Endothelial cell of umbilical vein (primary cell): Measurements from ENCODE around the gene G6PC1. TPM values are rescaled to one million over a fixed set of nuclear protein-coding genes. Genes with fewer than 3 reads are reported as not detected.

Source experiments
- BruUV-seq: library from RNA; stranded (reverse); fragments of 400-500 nt; replicated peaks from 2 replicates; lab custom pipeline; 2021; lab: Mats Ljungman, UMichigan
- CTCF ChIA-PET: fragments of 300-600, 350-600 bp; sonication (Branson Sonifier 250); formaldehyde crosslinking; loops from one replicate; lab custom pipeline; 2021; ENCODE audit warnings: antibody characterized with exemption, inconsistent platforms; lab: Charles Lee
- POLR2A ChIA-PET: fragments of 300-600, 350-600 bp; sonication (Branson Sonifier 250); formaldehyde crosslinking; loops from one replicate; lab custom pipeline; 2021; ENCODE audit warnings: antibody characterized with exemption, inconsistent platforms; lab: Charles Lee
- DNase-seq: peaks from one replicate; pipeline ENCODE4 v3.0.0-alpha.2; 2011; ENCODE audit warnings: low read depth, low spot score
- FAIRE-seq: peaks from 2 replicates; lab custom pipeline; 2011; peaks lifted over from hg19 to GRCh38; lab: Jason Lieb, UNC
- H2AFZ ChIP-seq: 2 replicates; pipeline ENCODE4 v1.6.0; 2012; ENCODE audit warnings: low read depth, low read length, control low read depth, inconsistent platforms
- H3K27ac ChIP-seq: 2 replicates; pipeline ENCODE4 v1.5.1; 2011; ENCODE audit warnings: low read depth, mild to moderate bottlenecking, control low read depth, low read length, moderate library complexity; ENCODE audit not compliant: insufficient read depth
- H3K27me3 ChIP-seq, 2 experiments: 2 replicates each; pipeline versions ENCODE4 v1.6.0 to v1.6.1; 2011; ENCODE audit warnings: low read length in 2 of 2, mixed read lengths in 1 of 2; ENCODE audit not compliant: control insufficient read depth in 2 of 2, insufficient read depth in 2 of 2
- H3K36me3 ChIP-seq, 2 experiments: 2 replicates in 1 of 2; 3 replicates in 1 of 2; pipeline ENCODE4 v1.5.1; 2011; ENCODE audit warnings: low read length in 2 of 2, mild to moderate bottlenecking in 1 of 2, moderate library complexity in 1 of 2; ENCODE audit not compliant: control insufficient read depth in 2 of 2, insufficient read depth in 2 of 2; ENCODE audit errors: extremely low read depth in 1 of 2
- H3K4me1 ChIP-seq: 3 replicates; pipeline ENCODE4 v1.5.1; 2011; ENCODE audit warnings: mild to moderate bottlenecking, low read length; ENCODE audit not compliant: control insufficient read depth, insufficient read depth; ENCODE audit errors: extremely low read depth
- H3K4me2 ChIP-seq: 2 replicates; pipeline ENCODE4 v1.6.1; 2011; ENCODE audit warnings: low read length, control low read depth, mixed read lengths; ENCODE audit not compliant: insufficient read depth
- H3K4me3 ChIP-seq, 3 experiments: fragments of 200-600 bp in 1 of 3; sonication (generic), shearing (Covaris generic) in 1 of 3; replicated peaks in 1 of 3; 2 replicates each; pipeline ENCODE4 v1.5.1; 2011 to 2016; ENCODE audit warnings: control low read depth in 3 of 3, low read length in 3 of 3, mild to moderate bottlenecking in 2 of 3, inconsistent platforms in 1 of 3, low read depth in 1 of 3, moderate library complexity in 1 of 3; ENCODE audit not compliant: insufficient read depth in 1 of 3
- H3K79me2 ChIP-seq: 2 replicates; pipeline ENCODE4 v1.6.0; 2012; ENCODE audit warnings: low read length, inconsistent platforms; ENCODE audit not compliant: control insufficient read depth, insufficient read depth
- H3K9ac ChIP-seq: replicated peaks from 2 replicates; pipeline ENCODE3; 2011; ENCODE audit warnings: low read length, control low read depth; ENCODE audit not compliant: insufficient read depth; ENCODE audit errors: extremely low read depth
- H3K9me1 ChIP-seq: replicated peaks from 3 replicates; pipeline ENCODE4 v1.6.0; 2011; ENCODE audit warnings: mild to moderate bottlenecking, low read length; ENCODE audit not compliant: control insufficient read depth, insufficient read depth; ENCODE audit errors: extremely low read depth
- H3K9me3 ChIP-seq: replicated peaks from 2 replicates; pipeline ENCODE4 v1.5.1; 2012; ENCODE audit warnings: low read length, inconsistent platforms; ENCODE audit not compliant: control insufficient read depth, insufficient read depth
- H4K20me1 ChIP-seq: replicated peaks from 2 replicates; pipeline ENCODE3; 2011; ENCODE audit warnings: mild to moderate bottlenecking, low read length; ENCODE audit not compliant: control insufficient read depth, insufficient read depth; ENCODE audit errors: extremely low read depth
- EZH2 ChIP-seq: IDR thresholded peaks from 2 replicates; pipeline ENCODE4 v1.6.1; 2012; ENCODE audit warnings: borderline replicate concordance, low read depth, mild to moderate bottlenecking, moderate library complexity, low read length, inconsistent platforms; ENCODE audit not compliant: severe bottlenecking
- FOS ChIP-seq: IDR thresholded peaks from 2 replicates; pipeline ENCODE4 v1.6.1; 2011; ENCODE audit warnings: mild to moderate bottlenecking, low read length, moderate library complexity, borderline replicate concordance; ENCODE audit not compliant: insufficient read depth
- GATA2 ChIP-seq: IDR thresholded peaks from 2 replicates; pipeline ENCODE4 v1.7.0; 2011; ENCODE audit warnings: low read depth, mild to moderate bottlenecking, moderate library complexity, mixed read lengths, low read length; ENCODE audit not compliant: insufficient read length, insufficient read depth
- JUN ChIP-seq: IDR thresholded peaks from 2 replicates; pipeline ENCODE4 v1.6.1; 2011; ENCODE audit warnings: borderline replicate concordance, low read depth; ENCODE audit not compliant: insufficient read length, insufficient read depth
- MYC ChIP-seq: IDR thresholded peaks from one replicate; pipeline ENCODE4 v1.6.1; 2011; ENCODE audit warnings: mild to moderate bottlenecking, low read depth, low read length
- POLR2A ChIP-seq: IDR thresholded peaks from 2 replicates; pipeline ENCODE4 v1.6.1; 2012; ENCODE audit warnings: low read depth, mild to moderate bottlenecking, control low read depth, low read length
- POLR2AphosphoS5 ChIP-seq: IDR thresholded peaks from 2 replicates; pipeline ENCODE4 v1.6.1; 2012; ENCODE audit warnings: low read depth, mild to moderate bottlenecking, control low read depth, low read length, moderate library complexity; ENCODE audit not compliant: insufficient read depth
- dilution Hi-C: fragments of 300-500 bp; cut with MboI; formaldehyde crosslinking; loops from one replicate; pipeline ENCODE4 v1.15.0; 2019; ENCODE audit warnings: low sequenced_read_pairs; ENCODE audit not compliant: extremely low pct_ligation_motif_present
- intact Hi-C: fragments of 100-400 bp; cut with micrococcal nuclease; formaldehyde crosslinking; loops from one replicate; pipeline ENCODE4 v1.10.0; 2022
- polyA plus RNA-seq, 4 experiments: library from polyadenylated mRNA; depleted of rRNA in 3 of 4; stranded (reverse) in 3 of 4; unstranded in 1 of 4; fragments of >200 nt; gene quantifications; 2 replicates each; pipeline versions ENCODE4 v1.2.1 to v1.2.3, GENCODE V29; 2011 to 2012; ENCODE audit warnings: missing spikeins in 1 of 4
- total RNA-seq: library from RNA; stranded (reverse); gene quantifications from 2 replicates; pipeline ENCODE4 v1.2.3, GENCODE V29; 2021
- TF ChIP-seq, protein P1 (sequence below), 2 donors: IDR thresholded peaks; 1 replicate in 1 of 2; 2 replicates in 1 of 2; pipeline ENCODE4 v1.5.1; 2011; ENCODE audit warnings: low read length in 2 of 2, mild to moderate bottlenecking in 2 of 2, moderate library complexity in 2 of 2, control low read depth in 1 of 2, inconsistent platforms in 1 of 2, low read depth in 1 of 2; ENCODE audit not compliant: insufficient read depth in 1 of 2; ENCODE audit errors: extremely low read depth in 1 of 2
- TF ChIP-seq, protein P2 (sequence below): IDR thresholded peaks from 2 replicates; pipeline ENCODE4 v1.6.1; 2011; ENCODE audit not compliant: insufficient read depth, insufficient read length

Gene G6PC1
- total and polyA plus RNA-seq, 2 donors (not counting 3 experiments of a cell fraction or from before 2014, with no cell fraction given), result not detected

DNA sequence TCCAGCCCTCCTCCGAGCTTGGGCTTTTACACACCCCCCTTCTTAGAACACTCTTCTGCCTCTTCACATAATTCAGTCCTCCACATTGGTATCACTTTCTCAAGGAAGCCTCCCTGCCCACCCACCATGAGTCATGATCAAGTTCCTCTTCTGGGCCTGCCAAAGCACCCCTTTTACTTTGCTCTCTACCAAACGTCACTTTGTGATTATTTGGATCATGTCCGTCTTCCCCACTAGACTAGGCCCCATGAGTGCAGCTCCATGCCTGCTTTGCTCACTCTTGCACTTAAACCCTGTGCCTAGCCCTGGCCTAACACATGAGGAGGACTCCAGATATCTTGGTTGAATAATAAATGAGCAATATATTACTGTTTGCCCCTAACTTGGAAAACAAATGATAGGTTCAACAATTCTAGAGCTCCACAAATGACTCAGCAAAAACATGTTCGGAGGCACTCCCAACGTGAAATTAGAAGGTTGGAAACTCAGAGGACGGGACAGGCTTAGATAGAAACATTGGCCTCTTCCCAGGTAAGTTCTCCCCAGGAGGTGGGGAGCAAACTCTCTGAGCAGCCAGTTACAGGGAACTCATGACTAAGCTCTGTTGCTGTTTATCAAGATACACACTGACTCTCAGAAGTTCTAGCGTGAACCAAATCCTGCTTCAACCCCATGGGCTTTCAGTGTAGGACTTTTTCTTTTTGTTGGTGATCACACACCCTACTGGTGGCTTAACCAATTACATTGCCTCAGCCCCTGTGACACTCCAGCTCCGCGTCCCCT is 28.3 kb downstream of the G6PC1 start:
- peaks cover 9% of the 10 kb centered on the region for H3K4me1 ChIP-seq
- peaks cover 0 to 3% of the 10 kb centered on the region in 2 experiments for H3K27me3 ChIP-seq
- ChIA-PET POLR2A (interaction anchor here (0.6 to 1.0 kb wide), 2 partner anchors 83 to 203 kb away, joined by 3 read pairs; no protein-coding TSS in a partner anchor), CTCF (interaction anchor here (0.6 to 4.3 kb wide), 32 partner anchors 8 to 351 kb away, joined by 3 to 132 read pairs (median 5); partner anchors contain the start of genes AOC2, AOC3, BECN1 and PSMC3IP)
- H3K4me2 ChIP-seq, result no peak overlapping the region
- no peaks in the 10 kb centered on the region for H3K9me1 ChIP-seq
- no TSS peak for BruUV-seq
- peak overlapping the region; percentile 11 for H2AFZ ChIP-seq
- intact Hi-C loops, result loop anchor here (1.0 to 2.0 kb wide), 3 partner anchors 34 to 208 kb away; no protein-coding TSS in a partner anchor
- H3K4me3 ChIP-seq, result no peak overlapping the region
- no peaks in the 10 kb centered on the region for H3K9me3 ChIP-seq
- dilution Hi-C loops, result no loop called here
- FAIRE-seq (peak; percentile 84), DNase-seq (peak; percentile 81)
- no peaks in the 10 kb centered on the region for H4K20me1 ChIP-seq
- H3K27ac ChIP-seq, result peak overlapping the region; percentile 23
- no peaks in the 10 kb centered on the region for H3K79me2 ChIP-seq
- TF ChIP-seq, protein P1, sequence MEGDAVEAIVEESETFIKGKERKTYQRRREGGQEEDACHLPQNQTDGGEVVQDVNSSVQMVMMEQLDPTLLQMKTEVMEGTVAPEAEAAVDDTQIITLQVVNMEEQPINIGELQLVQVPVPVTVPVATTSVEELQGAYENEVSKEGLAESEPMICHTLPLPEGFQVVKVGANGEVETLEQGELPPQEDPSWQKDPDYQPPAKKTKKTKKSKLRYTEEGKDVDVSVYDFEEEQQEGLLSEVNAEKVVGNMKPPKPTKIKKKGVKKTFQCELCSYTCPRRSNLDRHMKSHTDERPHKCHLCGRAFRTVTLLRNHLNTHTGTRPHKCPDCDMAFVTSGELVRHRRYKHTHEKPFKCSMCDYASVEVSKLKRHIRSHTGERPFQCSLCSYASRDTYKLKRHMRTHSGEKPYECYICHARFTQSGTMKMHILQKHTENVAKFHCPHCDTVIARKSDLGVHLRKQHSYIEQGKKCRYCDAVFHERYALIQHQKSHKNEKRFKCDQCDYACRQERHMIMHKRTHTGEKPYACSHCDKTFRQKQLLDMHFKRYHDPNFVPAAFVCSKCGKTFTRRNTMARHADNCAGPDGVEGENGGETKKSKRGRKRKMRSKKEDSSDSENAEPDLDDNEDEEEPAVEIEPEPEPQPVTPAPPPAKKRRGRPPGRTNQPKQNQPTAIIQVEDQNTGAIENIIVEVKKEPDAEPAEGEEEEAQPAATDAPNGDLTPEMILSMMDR (IDR thresholded peaks at IDR 0.05; ENCODE audit: extremely low read depth in 1 of 2, insufficient read depth in 1 of 2, low read depth in 1 of 2, low read length in 2 of 2), result peak; percentile 53 to 57
- no peak for TF ChIP-seq POLR2A
- no peak overlapping the region for H3K9ac ChIP-seq
- no peaks in the 10 kb centered on the region for H3K36me3 ChIP-seq

DNA sequence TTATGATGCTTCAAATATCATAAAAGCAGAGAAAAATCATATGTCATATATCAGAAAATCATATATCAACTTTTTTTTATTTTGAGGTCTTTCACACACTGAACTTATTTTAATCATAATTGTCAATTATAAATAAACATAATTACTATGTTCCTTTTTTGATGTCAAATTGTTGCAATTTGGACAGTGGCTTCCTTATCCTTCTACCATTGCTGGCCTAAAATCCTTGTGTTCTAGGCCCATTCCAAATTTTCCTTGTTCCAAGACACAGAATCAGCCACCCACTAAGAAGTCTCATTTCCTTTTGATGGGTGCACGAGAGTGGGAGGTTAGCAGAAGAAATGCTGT is 28.9 kb downstream of the G6PC1 start:
- Histone ChIP-seq H3K4me2 (no peak overlapping the region), H3K4me3 (no peak overlapping the region), H2AFZ (no peak overlapping the region), H3K27me3 (peaks cover 0 to 3% of the 10 kb centered on the region in 2 experiments), H3K27ac (no peak overlapping the region), H3K9ac (no peak overlapping the region), H3K9me1 (no peaks in the 10 kb centered on the region), H3K9me3 (no peaks in the 10 kb centered on the region), H3K36me3 (no peaks in the 10 kb centered on the region), H3K79me2 (no peaks in the 10 kb centered on the region), H3K4me1 (peaks cover 9% of the 10 kb centered on the region), H4K20me1 (no peaks in the 10 kb centered on the region)
- no TSS peak for BruUV-seq
- ChIA-PET CTCF (interaction anchor here (0.6 to 4.3 kb wide), 29 partner anchors 9 to 351 kb away, joined by 3 to 132 read pairs (median 6); partner anchors contain the start of genes AOC2, AOC3, BECN1 and PSMC3IP), POLR2A (interaction anchor here (1.0 kb wide), 1 partner anchor 84 kb away, joined by 3 read pairs; no protein-coding TSS in a partner anchor)
- intact Hi-C loops, result loop anchor here (1.0 to 2.0 kb wide), 3 partner anchors 35 to 209 kb away; no protein-coding TSS in a partner anchor
- DNase-seq (no peak), FAIRE-seq (no peak)
- dilution Hi-C loops, result no loop called here
- TF ChIP-seq POLR2AphosphoS5 (no peak), EZH2 (no peak), GATA2 (no peak), JUN (no peak), FOS (no peak), MYC (no peak), POLR2A (no peak)
- TF ChIP-seq, protein P2, sequence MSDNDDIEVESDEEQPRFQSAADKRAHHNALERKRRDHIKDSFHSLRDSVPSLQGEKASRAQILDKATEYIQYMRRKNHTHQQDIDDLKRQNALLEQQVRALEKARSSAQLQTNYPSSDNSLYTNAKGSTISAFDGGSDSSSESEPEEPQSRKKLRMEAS, result no peak
- TF ChIP-seq, protein P1 (IDR thresholded peaks at IDR 0.05; ENCODE audit: extremely low read depth in 1 of 2, insufficient read depth in 1 of 2, low read depth in 1 of 2, low read length in 2 of 2), result no peak
